HG03378 (cell line): ENCODE data around the gene SEC14L1.

Experiments used
- ATAC-seq: cut with Tn5 transposase; IDR thresholded peaks from one replicate; pipeline ENCODE4 v1.9.1; 2021; ENCODE audit warnings: mild to moderate bottlenecking, moderate library complexity; ENCODE audit not compliant: unreplicated experiment

Gene SEC14L1

GRCh38 chr17:77188084-77189066 is 47.6 kb downstream of the SEC14L1 start:
- ATAC-seq: no peak

GRCh38 chr17:77189148-77189547 is 48.4 kb downstream of the SEC14L1 start:
- ATAC-seq: peak; percentile 64

DNA sequence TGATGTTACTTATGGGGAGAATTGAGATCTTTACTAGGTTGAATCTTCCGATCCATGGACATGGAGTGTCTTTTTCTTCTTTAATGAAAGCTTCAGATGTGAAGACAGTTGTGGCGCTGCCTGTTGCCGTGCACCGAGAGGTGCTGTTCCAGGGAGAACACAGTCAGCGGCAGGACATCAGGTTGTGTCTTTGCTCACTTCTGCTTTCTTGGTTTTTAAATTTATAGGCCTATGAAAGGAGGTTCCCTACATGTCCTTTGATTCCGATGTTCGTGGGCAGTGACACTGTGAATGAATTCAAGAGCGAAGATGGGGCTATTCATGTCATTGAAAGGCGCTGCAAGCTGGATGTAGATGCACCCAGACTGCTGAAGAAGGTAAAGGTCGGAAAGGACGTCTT is 49.8 kb downstream of the SEC14L1 start:
- ATAC-seq: no peak

DNA sequence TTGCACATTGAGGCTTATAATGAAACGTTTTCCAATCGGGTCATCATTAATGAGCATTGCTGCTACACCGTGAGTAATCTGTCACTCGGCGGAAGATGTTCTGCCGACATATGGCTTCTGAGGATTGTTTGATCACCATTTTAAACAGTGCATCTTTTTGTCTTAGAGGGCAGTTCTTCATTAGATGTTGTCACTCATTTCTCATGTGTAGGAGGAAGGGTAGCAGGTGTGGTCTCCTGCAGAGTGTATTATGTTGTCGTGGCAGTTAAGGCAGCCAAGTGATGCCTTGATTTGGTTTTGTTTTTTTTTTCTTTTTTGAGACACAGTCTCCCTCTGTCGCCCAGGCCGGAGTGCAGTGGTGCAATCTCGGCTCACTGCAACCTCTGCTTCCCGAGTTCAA is 50.5 kb downstream of the SEC14L1 start:
- no peak for ATAC-seq

DNA sequence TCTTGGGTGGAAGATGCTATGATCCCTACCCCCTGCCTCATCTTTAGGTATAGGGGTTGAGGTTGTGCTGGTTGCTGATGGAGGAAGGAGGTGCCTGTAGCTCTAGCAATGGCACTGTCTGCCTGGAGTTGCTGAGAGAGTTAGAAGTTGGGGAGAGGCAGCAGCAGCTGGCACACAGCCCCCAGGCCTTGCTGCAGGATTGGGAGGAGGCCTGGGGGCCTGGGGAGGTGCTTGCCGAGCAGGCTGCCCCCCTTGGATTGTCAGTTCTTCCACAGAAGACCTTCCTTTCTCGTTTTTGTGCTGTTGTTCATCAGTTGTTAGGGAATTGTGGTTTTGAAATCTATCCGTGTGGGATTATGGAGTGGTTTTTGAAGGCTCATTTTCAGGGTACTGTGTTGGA is 52.9 kb downstream of the SEC14L1 start:
- no peak for ATAC-seq

GRCh38 chr17:77194179-77194578 is 53.4 kb downstream of the SEC14L1 start:
- ATAC-seq: no peak

DNA sequence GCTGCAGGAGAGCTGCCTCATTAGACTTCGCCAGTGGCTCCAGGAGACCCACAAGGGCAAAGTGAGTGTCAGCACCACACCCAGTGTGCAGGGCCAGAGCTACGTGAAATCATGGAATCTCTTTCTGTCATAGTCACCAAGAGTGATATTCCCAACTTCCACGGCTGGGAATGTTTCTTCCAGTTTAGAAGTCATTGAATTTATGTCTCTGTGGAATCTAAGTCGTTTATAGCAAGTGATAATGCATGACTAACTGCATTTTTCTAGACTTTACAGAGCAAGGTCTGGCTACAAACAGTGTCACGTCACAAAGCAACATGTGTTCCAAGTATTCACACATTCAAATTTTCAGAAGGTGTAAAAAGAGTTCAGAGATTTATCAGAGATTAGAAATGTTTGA is 55.5 kb downstream of the SEC14L1 start:
- ATAC-seq: no peak

- ATAC-seq: no peak
These were observed 56.3 kb downstream of the SEC14L1 start for GRCh38 chr17:77197115-77197514.

GRCh38 chr17:77200711-77201110 is 59.9 kb downstream of the SEC14L1 start:
- no peak for ATAC-seq

DNA sequence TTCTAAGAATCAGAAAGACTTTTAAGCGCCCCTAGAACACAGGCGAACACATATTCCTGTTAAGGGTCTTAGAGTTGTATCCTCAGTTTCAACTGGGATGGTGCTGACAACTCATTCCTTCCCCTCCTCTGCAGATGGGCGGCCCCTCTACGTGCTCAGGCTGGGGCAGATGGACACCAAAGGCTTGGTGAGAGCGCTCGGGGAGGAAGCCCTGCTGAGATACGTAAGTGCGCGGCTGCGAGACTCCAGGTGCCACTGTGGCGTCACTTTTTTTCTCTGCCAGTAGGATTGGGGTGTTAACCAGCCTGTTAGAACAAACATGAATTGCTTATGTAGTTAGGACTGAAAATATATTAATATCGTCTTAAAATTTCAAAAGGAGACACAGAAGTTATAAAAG is 62.7 kb downstream of the SEC14L1 start:
- no peak for ATAC-seq

- no peak for ATAC-seq
These were observed 63.1 kb downstream of the SEC14L1 start for GRCh38 chr17:77203846-77204245.

GRCh38 chr17:77204536-77204935 is 63.8 kb downstream of the SEC14L1 start:
- no peak for ATAC-seq

DNA sequence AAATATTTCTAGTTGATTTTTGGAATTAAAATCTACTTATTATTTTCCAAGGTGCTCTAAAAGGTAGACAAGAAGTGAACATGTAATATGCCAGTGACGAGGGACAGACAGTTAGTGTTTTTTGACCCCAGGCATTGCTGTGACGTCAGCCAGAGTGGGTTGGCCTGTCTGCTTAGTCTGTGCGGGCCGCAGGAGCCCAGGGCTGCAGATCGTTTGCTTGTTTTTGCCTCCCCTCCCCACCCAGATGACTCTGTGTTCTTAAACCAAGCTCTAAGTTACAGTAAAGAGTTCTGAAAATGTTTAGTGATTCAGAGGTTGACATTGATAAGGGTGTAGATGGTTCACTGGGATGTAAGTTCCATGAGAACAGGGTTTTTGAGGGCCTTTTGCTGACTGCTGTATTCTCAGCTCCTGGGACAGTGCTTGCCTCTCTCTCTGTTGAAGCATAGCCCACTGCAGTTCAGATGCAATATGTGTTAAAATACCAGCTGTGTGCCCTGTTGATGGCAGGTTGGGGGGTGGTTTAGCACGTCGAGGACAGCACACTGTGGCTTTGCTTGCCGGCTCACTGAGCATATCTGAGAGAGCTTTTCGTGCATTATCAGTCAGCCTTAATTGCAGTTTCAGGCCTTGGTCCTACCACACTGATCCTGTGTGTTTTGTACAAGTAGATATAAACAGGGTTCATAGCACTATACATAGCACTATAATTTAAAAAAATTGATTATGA is 64.8 kb downstream of the SEC14L1 start:
- no peak for ATAC-seq

GRCh38 chr17:77206158-77206956 is 65.6 kb downstream of the SEC14L1 start:
- ATAC-seq: no peak

DNA sequence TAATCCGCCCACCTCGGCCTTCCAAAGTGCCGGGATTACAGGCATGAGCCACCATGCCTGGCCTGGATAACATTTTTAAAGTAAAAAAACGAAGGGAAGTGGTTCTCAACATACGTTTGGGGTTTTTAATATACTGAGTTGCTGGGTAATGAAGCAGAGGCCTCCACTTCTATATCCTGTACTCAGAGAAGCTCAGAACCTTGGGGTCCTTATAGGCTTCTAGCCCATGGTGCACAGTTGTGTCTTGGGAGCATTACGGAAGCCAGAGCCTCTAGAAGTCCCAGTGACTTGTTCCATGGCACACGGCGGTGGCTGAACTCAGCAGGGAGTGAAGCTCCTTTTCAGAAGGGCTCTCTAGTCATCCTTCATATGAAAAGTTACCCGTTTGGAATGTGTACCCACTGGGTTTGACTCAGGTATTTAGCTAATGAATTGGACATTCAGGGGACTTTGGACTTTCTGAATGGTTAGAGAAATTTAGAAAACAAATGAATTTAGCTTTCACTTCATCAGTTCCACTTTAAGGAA is 67.0 kb downstream of the SEC14L1 start:
- ATAC-seq: no peak

DNA sequence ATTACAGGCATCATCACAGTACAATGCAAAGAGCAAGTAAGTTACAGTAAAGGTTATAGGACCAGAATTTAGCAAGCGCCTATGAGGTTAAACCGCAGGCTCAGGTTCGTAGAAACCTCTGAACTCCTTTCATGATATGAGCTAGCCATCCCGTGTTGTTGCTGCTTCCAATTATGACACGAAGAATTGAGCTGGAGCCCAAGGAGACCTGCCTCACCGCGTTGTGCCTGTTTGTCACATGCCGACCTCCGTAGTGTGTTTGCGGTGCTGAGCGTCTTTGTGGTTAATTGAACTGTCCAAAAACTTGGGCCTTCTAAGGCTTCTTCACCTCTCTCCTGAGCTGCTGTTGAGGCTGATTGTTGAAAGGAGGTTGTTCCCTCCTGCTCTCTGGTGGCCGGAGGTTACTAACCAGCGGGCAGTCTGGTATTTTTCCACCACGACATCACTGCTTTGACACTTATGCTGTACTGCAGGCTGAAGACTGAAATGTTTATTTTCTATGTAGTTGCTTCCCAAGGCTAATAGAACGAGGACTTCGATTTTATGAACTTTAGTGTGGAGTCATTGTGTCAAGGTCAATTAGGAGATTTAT is 67.5 kb downstream of the SEC14L1 start:
- no peak for ATAC-seq

- no peak for ATAC-seq
These were observed 68.1 kb downstream of the SEC14L1 start for GRCh38 chr17:77208856-77209255.

DNA sequence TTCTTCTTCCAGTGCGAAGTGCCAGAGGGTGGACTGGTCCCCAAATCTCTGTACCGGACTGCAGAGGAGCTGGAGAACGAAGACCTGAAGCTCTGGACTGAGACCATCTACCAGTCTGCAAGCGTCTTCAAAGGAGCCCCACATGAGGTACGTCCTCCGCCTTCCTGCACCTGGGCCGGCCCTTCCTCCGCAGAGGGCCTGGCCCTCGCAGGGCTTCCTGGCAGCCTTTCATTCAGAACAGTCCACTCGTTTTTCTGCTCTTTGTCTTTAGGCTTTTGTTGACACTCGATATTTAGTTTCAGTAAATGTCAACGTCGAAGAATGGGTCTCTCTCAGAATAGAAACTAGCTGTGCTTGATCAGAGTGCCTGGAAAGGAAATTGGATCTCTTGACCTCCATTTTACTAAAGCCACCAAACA is 68.6 kb downstream of the SEC14L1 start:
- no peak for ATAC-seq

DNA sequence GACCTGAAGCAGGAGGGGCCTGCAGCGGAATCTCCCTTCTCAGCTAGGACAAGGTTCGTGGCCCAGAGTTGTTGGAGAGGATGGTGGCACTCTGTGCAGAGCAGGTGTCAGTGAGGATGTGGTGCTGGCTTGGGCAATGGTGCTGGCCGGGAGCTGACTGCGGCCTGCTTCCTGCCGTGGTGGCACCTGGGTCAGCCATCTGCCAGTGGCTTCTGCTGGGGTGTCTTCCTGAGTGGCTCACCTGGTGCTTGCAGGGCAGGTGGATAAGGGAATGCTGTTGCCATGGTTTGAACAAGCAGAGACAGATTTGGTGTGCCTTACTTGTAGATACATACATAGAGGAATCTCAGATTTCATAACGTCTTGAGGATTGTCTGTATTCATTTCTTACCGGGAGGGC is 69.6 kb downstream of the SEC14L1 start:
- ATAC-seq: no peak

GRCh38 chr17:77210946-77211541 is 70.3 kb downstream of the SEC14L1 start:
- no peak for ATAC-seq
